ENCODE data around the gene TAF1C.

GRCh38 chr16:84225126-84225525 lies 38.3 kb upstream of the TAF1C start:
- TF ChIP-seq POLR2AphosphoS5 (IDR thresholded peaks at IDR 0.05; ENCODE audit: low read depth, low read length) (no peak), RXRA (IDR thresholded peaks at IDR 0.05; ENCODE audit: borderline replicate concordance, low read depth) (no peak), RFX5 (IDR thresholded peaks at IDR 0.05; ENCODE audit: low read length) (no peak), ZBTB33 (IDR thresholded peaks at IDR 0.05; ENCODE audit: borderline replicate concordance, low read depth) (no peak), CTCF (IDR thresholded peaks at IDR 0.05) (no peak), TCF12 (IDR thresholded peaks at IDR 0.05) (no peak), TEAD4 (IDR thresholded peaks at IDR 0.05; ENCODE audit: borderline replicate concordance, insufficient read depth) (no peak), EZH2phosphoT487 (IDR thresholded peaks at IDR 0.05; ENCODE audit: borderline replicate concordance, low read depth) (no peak), MAX (IDR thresholded peaks at IDR 0.05; ENCODE audit: low read depth) (no peak), FOXJ3 (CRISPR knock-in tag; IDR thresholded peaks at IDR 0.05) (no peak)
